K562 (cell line): ENCODE results near the gene CEBPE. TPM values are rescaled to one million over a fixed set of nuclear protein-coding genes. Genes with fewer than 3 reads are reported as not detected.

Experiments used
- ATAC-seq: fragments of 200-7000 bp; cut with Tn5 transposase; 3 replicates; pipeline ENCODE4 v1.9.1; 2020; ENCODE audit warnings: moderate library complexity
- BruUV-seq: library from RNA; stranded (reverse); fragments of 400-500 nt; replicated peaks from 2 replicates; lab custom pipeline; 2021; lab: Mats Ljungman, UMichigan
- CTCF ChIA-PET: fragments of 300-600 bp; formaldehyde crosslinking; extraction: SDS; loops from one replicate; lab custom pipeline; 2021; ENCODE audit warnings: low intra/inter-chr PET ratio; lab: Yijun Ruan, JAX
- POLR2A ChIA-PET: fragments of 300-600, 350-650 bp; sonication (Branson Sonifier 250); formaldehyde crosslinking; extraction: SDS; loops from one replicate; lab custom pipeline; 2021; ENCODE audit warnings: antibody characterized with exemption, inconsistent platforms; lab: Yijun Ruan, JAX
- DNase-seq, 4 experiments: peaks; one replicate each; pipeline versions ENCODE4 v3.0.0 to v3.0.0-alpha.2; 2011 to 2018; ENCODE audit warnings: low spot score in 3 of 4, mixed read lengths in 3 of 4; ENCODE audit errors: extremely low read depth in 1 of 4
- FAIRE-seq: peaks from 2 replicates; lab custom pipeline; 2011; peaks lifted over from hg19 to GRCh38; lab: Jason Lieb, UNC
- H2AFZ ChIP-seq: 2 replicates; pipeline ENCODE4 v1.6.0; 2011; ENCODE audit warnings: low read depth, low read length, control low read depth, inconsistent platforms
- H3K27ac ChIP-seq: fragments of 200-600 bp; 3 replicates; pipeline ENCODE4 v1.8.0; 2011; ENCODE audit warnings: low read depth, mild to moderate bottlenecking, control low read depth, inconsistent platforms, low read length, moderate library complexity, mixed read lengths; ENCODE audit errors: extremely low read depth
- H3K27me3 ChIP-seq, 2 experiments: fragments of 300-600 bp in 1 of 2; 2 replicates in 1 of 2; 3 replicates in 1 of 2; pipeline versions ENCODE4 v1.6.0 to v1.8.0; 2011; ENCODE audit warnings: inconsistent platforms in 2 of 2, low read length in 2 of 2, mild to moderate bottlenecking in 1 of 2, mixed read lengths in 1 of 2, moderate library complexity in 1 of 2; ENCODE audit not compliant: control insufficient read depth in 2 of 2, insufficient read depth in 2 of 2
- H3K36me3 ChIP-seq: fragments of 300-600 bp; 3 replicates; pipeline ENCODE4 v1.8.0; 2011; ENCODE audit warnings: mild to moderate bottlenecking, low read length, inconsistent platforms; ENCODE audit not compliant: control insufficient read depth, insufficient read depth
- H3K4me1 ChIP-seq, 2 experiments: fragments of 200-600 bp in 1 of 2; replicated peaks in 1 of 2; 2 replicates in 1 of 2; 3 replicates in 1 of 2; pipeline versions ENCODE4 v1.5.1 to v1.8.0; 2011; ENCODE audit warnings: inconsistent platforms in 2 of 2, low read length in 2 of 2, mild to moderate bottlenecking in 1 of 2, mixed read lengths in 1 of 2, moderate library complexity in 1 of 2; ENCODE audit not compliant: control insufficient read depth in 2 of 2, insufficient read depth in 2 of 2
- H3K4me2 ChIP-seq: 2 replicates; pipeline ENCODE4 v1.6.1; 2011; ENCODE audit warnings: low read length, control low read depth, inconsistent platforms, mixed read lengths; ENCODE audit not compliant: insufficient read depth
- H3K4me3 ChIP-seq: fragments of 200-600 bp; sonication (generic), shearing (Covaris generic); 2 replicates; pipeline ENCODE4 v1.5.1; 2016; ENCODE audit warnings: control low read depth, inconsistent platforms
- H3K79me2 ChIP-seq: fragments of 200-600 bp; 3 replicates; pipeline ENCODE4 v1.8.0; 2011; ENCODE audit warnings: low read length, inconsistent platforms; ENCODE audit not compliant: control insufficient read depth, insufficient read depth
- H3K9ac ChIP-seq, 2 experiments: 2 replicates each; pipeline versions ENCODE4 v1.6.0 to v1.6.1; 2011; ENCODE audit warnings: low read depth in 2 of 2, low read length in 2 of 2, control low read depth in 1 of 2, inconsistent platforms in 1 of 2, mild to moderate bottlenecking in 1 of 2, mixed read lengths in 1 of 2; ENCODE audit not compliant: insufficient read depth in 1 of 2
- H3K9me1 ChIP-seq: one replicate; pipeline ENCODE4 v1.6.0; 2011; ENCODE audit warnings: inconsistent platforms, mild to moderate bottlenecking, low read length, moderate library complexity; ENCODE audit not compliant: control insufficient read depth, insufficient read depth
- H3K9me3 ChIP-seq: replicated peaks from 2 replicates; pipeline ENCODE4 v1.5.1; 2011; ENCODE audit warnings: low read depth, low read length, inconsistent platforms; ENCODE audit not compliant: control insufficient read depth, insufficient read depth
- H4K20me1 ChIP-seq: replicated peaks from 2 replicates; pipeline ENCODE4 v1.6.1; 2011; ENCODE audit warnings: low read length, inconsistent platforms, mixed read lengths; ENCODE audit not compliant: control insufficient read depth, insufficient read depth
- ARID4B ChIP-seq: sonication (generic); formaldehyde crosslinking; IDR thresholded peaks from 2 replicates; pipeline ENCODE4 v1.8.0; 2022; ENCODE audit warnings: mild to moderate bottlenecking, missing genetic modification reagents
- ASH1L ChIP-seq: fragments of 450-650 bp; IDR thresholded peaks from 2 replicates; pipeline ENCODE4 v1.6.1; 2018; ENCODE audit warnings: borderline replicate concordance, mild to moderate bottlenecking, low read depth; ENCODE audit not compliant: partially characterized antibody
- CBFA2T3 ChIP-seq: fragments of 450-650 bp; IDR thresholded peaks from 2 replicates; pipeline ENCODE4 v1.6.1; 2017
- DEAF1 ChIP-seq: fragments of 450-650 bp; formaldehyde crosslinking; IDR thresholded peaks from 2 replicates; pipeline ENCODE4 v1.4.0; 2020; ENCODE audit warnings: mild to moderate bottlenecking, moderate library complexity
- E2F5 ChIP-seq: sonication (generic); formaldehyde crosslinking; IDR thresholded peaks from 2 replicates; pipeline ENCODE4 v1.8.0; 2022; ENCODE audit warnings: mild to moderate bottlenecking, missing genetic modification reagents
- ELF2 ChIP-seq: fragments of 250-450 bp; sonication (Bioruptor Pico); IDR thresholded peaks from 2 replicates; pipeline ENCODE4 v1.5.0; 2021; ENCODE audit warnings: mild to moderate bottlenecking
- HINFP ChIP-seq: fragments of 450-650 bp; conservative IDR thresholded peaks from 2 replicates; pipeline ENCODE4 v1.6.1; 2016; ENCODE audit warnings: missing genetic modification characterization, low read depth, mild to moderate bottlenecking, control low read depth, missing compliant biosample characterization
- MEIS2 ChIP-seq: fragments of 450-650 bp; IDR thresholded peaks from 2 replicates; pipeline ENCODE4 v1.6.1; 2014; ENCODE audit warnings: mild to moderate bottlenecking; ENCODE audit not compliant: partially characterized antibody
- RBM15 ChIP-seq: fragments of 200-400 bp; formaldehyde crosslinking; IDR thresholded peaks from 2 replicates; pipeline ENCODE4 v1.6.1; 2018; ENCODE audit warnings: mild to moderate bottlenecking, low read length, moderate library complexity; ENCODE audit not compliant: insufficient read depth
- RBM39 ChIP-seq: fragments of 200-400 bp; formaldehyde crosslinking; optimal IDR thresholded peaks from 2 replicates; pipeline ENCODE3; 2018; ENCODE audit warnings: low read depth, low read length
- SPI1 ChIP-seq: IDR thresholded peaks from 2 replicates; pipeline ENCODE4 v1.6.1; 2011; ENCODE audit warnings: low read depth, low read length, control low read depth, borderline replicate concordance
- U2AF1 ChIP-seq: fragments of 200-400 bp; formaldehyde crosslinking; optimal IDR thresholded peaks from 2 replicates; pipeline ENCODE3; 2017; ENCODE audit warnings: mild to moderate bottlenecking, low read depth, low read length, moderate library complexity
- ZNF707 ChIP-seq: fragments of 250-450 bp; sonication (Bioruptor Pico); conservative IDR thresholded peaks from 2 replicates; pipeline ENCODE4 v1.8.0; 2022; ENCODE audit warnings: inconsistent platforms, mild to moderate bottlenecking, moderate library complexity
- WGBS: fragments of 100-300 bp; shearing (Covaris generic); methylation state at CpG from one replicate; pipeline ENCODE4 v1.1.6; 2016; ENCODE audit warnings: low coverage, mixed read lengths; ENCODE audit not compliant: insufficient coverage; ENCODE audit errors: missing lambda C conversion rate; 5-methylcytosine and 5-hydroxymethylcytosine counted together
- in situ Hi-C: fragments of 300-500 bp; cut with MboI; formaldehyde crosslinking; loops from 4 replicates; pipeline ENCODE4 v1.15.0; 2018; ENCODE audit warnings: inconsistent platforms, mixed read lengths
- intact Hi-C: fragments of 100-400 bp; cut with micrococcal nuclease; formaldehyde crosslinking; loops from 2 replicates; pipeline ENCODE4 v1.14.2; 2022
- polyA plus RNA-seq, 8 experiments: library from polyadenylated mRNA; depleted of rRNA in 4 of 8; stranded (reverse) in 5 of 8; unstranded in 3 of 8; fragments of >200 nt; fragmentation: Nextera tagmentation in 2 of 8; fragmentation: Illumina TruSeq in 1 of 8; extraction: Ambion mirVana in 2 of 8; extraction: Trizol in 1 of 8; gene quantifications; 2 replicates each; pipeline versions ENCODE4 v1.2.1 to v1.2.3, GENCODE V29; 2011 to 2014; ENCODE audit warnings: inconsistent platforms in 1 of 8, missing spikeins in 1 of 8
- total RNA-seq, 7 experiments: library from RNA; depleted of rRNA in 6 of 7; stranded (reverse); fragments of >200 nt in 6 of 7; fragmentation: Illumina TruSeq in 2 of 7; extraction: Trizol in 2 of 7; gene quantifications; 2 replicates each; pipeline versions ENCODE4 v1.2.1 to v1.2.3, GENCODE V29; 2011 to 2021; ENCODE audit warnings: low replicate concordance in 1 of 7

The CEBPE gene
- total and polyA plus RNA-seq, 9 of the 15 experiments (the other 6 are each of a cell fraction or from before 2014, with no cell fraction given) = 0.09 to 0.15 (median 0.13) TPM; not detected in 6

GRCh38 chr14:23137192-23137812 is 18.2 kb upstream of the CEBPE start:
- Histone ChIP-seq H3K27me3 (no peaks in the 10 kb centered on the region), H3K27ac (no peak overlapping the region), H3K4me3 (no peak overlapping the region), H3K79me2 (no peaks in the 10 kb centered on the region), H3K4me1 (peaks cover 15 to 22% of the 10 kb centered on the region in 2 experiments; a peak in 4 of 5 replicates), H4K20me1 (no peaks in the 10 kb centered on the region), H3K4me2 (no peak overlapping the region), H2AFZ (no peak overlapping the region), H3K9me1 (no peaks in the 10 kb centered on the region), H3K36me3 (peaks cover 9% of the 10 kb centered on the region; the same call in 1 of the 3 replicates), H3K9ac (peak overlapping the region in 1 of 2 experiments; percentile 78; a peak in 2 of 4 replicates), H3K9me3 (no peaks in the 10 kb centered on the region)
- no peak for FAIRE-seq
- WGBS = 77% methylated on average over 11 of the region's 11 CpGs
- BruUV-seq = no TSS peak
- ATAC-seq = no peak
- ChIA-PET POLR2A (interaction anchor here (0.9 to 1.3 kb wide), 2 partner anchors 13 to 21 kb away, joined by 3 read pairs; no protein-coding TSS in a partner anchor), CTCF (no interaction called here)
- intact Hi-C loops = no loop called here
- in situ Hi-C loops = no loop called here
- TF ChIP-seq U2AF1 (no peak), E2F5 (no peak), HINFP (tag) (no peak), RBM15 (no peak), ELF2 (no peak), ZNF707 (CRISPR knock-in tag) (no peak), CBFA2T3 (no peak), DEAF1 (CRISPR knock-in tag) (no peak), ARID4B (CRISPR knock-in tag) (no peak), RBM39 (no peak), SPI1 (no peak), MEIS2 (no peak), ASH1L (no peak)
- no peak for DNase-seq
